GM18858 (cell line): ENCODE results near the gene IGF2BP2.
"Not testable (repeated sequence)": the region's sequence is repeated elsewhere in the genome, so short reads cannot be mapped to it uniquely, and the experiment has no call there.

ENCODE experiments used
- ATAC-seq: cut with Tn5 transposase; IDR thresholded peaks from one replicate; pipeline ENCODE4 v1.9.1; 2021; ENCODE audit not compliant: unreplicated experiment

Gene IGF2BP2

DNA sequence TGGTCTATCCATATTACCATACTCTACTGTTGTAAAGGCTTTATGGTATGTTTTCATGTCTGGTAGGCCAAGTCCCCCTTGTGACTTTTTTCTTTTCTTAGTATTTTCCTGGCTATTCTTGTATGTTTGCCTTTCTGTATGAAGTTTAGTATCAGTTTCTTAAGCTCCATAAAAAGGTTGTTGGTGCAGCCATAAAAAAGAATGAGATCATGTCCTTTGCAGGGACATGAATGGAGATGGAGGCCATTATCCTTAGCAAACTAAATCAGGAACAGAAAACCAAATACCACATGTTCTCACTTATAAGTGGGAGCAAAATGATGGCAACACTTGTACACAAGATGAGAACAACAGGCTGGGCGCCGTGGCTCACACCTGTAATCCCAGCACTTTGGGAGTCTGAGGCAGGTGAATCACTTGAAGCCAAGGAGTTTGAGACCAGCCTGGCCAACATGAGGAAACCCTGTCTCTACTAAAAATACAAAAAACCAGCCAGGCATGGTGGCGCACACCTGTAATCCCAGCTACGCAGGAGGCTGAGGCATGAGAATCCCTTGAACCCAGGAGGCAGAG, 13.7 kb upstream of the IGF2BP2 start:
- ATAC-seq, result not testable (repeated sequence)

DNA sequence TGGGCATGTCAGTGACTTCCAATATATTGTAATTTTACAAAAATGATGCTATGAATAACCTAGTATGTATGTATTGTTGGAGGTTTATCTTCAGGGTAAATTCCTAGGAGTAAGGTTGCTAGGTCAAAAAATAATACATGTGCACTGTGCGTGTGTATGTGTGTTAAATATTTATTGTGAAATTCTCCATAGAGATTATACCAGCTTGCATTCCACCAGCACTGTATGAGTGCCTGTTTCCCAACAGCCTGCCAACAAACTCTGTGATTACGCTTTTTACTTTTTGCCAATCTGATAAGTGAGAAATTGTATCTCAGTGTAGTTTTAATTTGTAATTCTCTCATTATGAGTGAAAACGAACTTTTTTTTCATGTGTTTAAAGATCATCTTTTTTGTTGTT, 12.6 kb upstream of the IGF2BP2 start:
- ATAC-seq, result no peak

DNA sequence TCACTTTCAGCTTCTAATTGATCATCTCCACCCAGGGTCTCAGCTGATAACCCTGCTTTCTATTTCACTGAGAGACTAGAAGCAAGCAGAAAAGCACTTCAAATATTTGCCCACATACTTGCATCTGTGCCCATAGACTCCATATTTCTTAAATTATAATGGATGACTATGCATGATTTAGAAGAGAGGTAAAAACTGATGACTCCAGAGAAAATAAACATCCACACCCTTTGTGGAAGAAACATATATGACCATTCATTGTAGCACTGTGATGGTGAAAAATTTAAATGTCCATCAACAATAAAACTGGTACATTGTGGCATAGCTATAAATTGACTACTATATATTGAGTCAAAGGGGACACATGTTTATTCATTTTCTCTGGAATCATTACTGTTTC, 7.1 kb upstream of the IGF2BP2 start:
- no peak for ATAC-seq

DNA sequence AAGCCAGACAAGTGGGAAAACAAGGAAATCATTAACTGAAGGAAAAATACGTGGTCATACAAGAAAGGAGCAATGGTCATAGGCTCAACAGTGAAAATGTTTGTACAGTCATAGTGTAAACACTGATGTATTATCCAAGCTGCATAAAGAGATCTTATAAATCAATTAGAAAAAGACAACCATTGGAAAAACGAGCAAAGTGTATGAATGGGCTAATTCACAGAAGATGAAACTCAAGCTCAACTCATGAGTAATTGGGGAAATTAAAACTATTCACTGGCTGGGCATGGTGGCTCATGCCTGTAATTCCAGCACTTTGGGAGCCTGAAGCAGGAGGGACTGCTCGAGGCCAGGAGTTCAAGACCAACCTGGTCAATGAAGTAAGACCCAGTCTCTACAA, 6.4 kb upstream of the IGF2BP2 start:
- no peak for ATAC-seq

DNA sequence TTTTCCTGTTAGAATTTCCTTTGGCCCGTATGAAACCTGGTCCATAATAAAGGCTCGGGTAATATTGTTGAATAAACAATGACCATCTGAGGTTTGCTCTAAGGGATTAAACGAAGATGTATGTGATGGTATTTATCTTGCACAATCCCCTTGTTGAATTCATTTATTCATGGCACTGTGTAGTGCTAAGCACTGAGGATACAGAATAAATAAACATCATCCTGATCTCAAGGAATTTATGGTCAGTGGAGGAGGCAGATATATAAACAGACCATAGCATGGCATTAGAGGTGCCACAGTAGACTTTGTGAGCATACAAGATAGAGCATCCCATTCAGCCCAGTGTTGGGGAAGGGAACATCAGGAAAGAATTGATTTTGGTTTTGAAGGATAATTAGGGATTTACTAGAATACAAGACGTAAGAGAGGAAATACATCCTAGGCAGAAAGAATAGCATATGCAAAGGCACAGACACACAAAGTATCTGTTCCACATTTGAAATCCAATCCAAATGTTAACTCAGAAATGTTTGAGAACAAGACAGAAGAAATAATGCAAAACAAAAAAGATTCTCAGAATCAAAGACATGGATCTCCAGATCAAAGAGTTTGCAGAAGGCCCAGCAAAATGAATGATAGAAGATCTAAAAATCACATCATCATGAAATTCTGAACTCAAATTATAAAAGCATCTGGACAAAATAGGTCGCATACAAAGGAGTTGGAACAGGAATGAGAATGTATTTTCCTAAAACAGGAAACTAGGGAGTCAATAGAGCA, 5.4 kb upstream of the IGF2BP2 start:
- no peak for ATAC-seq

DNA sequence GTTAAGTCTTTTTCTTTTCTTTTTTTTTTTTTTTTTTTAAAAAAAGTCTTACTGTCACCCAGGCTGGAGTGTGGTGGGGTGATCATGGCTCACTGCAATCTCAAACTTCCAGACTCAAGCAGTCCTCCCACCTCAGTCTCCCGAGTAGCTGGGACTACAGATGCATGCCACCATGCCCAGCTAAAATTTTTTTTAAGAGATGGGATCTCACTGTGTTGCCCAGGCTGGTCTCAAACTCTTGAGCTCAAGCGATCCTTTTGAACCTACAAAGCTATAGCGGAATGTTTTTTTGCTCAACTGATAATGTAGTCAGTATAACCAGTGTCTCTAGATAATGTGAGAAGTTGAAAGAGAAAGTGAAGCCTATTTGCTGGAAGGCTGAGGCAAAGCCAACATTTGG, 3.9 kb upstream of the IGF2BP2 start:
- ATAC-seq, result no peak

DNA sequence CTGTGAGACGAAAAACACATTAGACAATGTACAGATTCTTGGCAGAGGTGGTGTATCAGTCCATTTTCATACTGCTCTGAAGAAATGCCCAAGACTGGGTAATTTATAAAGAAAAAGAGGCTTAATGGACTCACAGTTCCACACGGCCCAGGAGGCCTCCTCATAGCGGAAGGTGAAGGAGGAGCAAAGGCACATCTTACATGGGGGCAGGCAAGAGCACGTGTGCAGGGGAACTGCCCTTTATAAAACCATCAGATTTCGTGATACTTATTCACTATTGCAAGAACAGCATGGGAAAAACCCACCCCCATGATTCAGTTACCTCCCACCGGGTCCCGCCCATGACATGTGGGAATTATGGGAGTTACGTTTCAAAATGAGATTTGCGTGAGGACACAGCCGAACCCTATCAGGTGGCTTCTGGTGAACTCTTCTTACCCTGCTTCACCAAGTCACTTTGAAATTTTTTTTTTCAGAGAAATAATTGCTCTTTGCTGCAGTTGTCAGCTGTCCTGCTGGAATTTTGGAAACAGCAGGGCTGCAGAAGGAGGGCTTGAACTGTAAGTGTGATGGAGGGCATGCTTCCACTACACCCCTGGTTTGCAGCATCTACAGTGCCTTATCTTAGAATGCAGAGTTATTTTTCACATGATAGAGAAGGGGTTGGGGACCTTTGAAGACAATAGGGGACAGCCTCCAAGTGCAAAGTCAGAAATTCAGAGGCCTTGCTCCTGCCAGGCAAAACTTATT, 2.9 kb upstream of the IGF2BP2 start:
- ATAC-seq, result no peak

DNA sequence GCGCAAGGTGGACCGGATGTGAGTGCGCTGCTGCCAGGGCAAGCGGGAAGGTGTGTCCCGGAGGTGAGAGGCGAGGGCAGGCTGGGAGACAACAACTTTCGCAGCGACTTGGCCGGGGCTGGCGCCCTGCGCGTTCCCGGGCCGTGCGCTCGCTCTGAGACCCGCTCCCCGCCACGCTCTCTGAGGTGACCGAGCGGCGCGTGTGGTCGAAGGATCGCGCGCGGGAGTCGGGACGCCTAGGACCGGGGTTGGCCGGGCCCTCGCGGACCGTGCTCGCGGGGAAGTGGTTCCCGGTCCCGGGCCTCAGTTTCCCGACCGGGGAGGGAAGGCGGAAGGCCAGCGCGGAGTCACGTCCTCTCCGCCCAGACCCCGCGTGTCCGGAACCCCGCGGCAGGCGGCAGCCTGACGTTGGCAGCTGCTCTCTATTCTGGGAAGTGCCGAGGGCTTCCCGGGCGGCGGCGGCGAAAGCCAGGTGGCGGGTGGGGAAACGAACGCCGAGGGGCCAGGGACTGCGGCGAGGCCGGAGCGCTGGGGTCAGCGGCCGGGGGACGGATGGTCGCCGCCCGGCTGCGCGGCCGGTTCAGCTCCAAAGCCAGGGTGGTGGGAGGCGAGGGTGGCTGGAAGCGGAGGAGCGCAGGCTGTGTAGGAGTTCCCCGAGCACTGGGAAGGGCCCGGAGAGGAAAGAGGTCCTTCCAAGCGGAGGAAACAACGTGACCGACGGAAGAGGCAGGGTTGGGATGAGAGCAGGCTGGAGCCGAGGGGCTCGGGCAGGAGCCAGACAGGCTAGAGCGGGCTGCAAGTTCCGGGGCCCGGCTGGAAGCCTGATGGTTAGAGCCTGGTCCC, 1.0 kb upstream of the IGF2BP2 start:
- peak; percentile 32 for ATAC-seq

DNA sequence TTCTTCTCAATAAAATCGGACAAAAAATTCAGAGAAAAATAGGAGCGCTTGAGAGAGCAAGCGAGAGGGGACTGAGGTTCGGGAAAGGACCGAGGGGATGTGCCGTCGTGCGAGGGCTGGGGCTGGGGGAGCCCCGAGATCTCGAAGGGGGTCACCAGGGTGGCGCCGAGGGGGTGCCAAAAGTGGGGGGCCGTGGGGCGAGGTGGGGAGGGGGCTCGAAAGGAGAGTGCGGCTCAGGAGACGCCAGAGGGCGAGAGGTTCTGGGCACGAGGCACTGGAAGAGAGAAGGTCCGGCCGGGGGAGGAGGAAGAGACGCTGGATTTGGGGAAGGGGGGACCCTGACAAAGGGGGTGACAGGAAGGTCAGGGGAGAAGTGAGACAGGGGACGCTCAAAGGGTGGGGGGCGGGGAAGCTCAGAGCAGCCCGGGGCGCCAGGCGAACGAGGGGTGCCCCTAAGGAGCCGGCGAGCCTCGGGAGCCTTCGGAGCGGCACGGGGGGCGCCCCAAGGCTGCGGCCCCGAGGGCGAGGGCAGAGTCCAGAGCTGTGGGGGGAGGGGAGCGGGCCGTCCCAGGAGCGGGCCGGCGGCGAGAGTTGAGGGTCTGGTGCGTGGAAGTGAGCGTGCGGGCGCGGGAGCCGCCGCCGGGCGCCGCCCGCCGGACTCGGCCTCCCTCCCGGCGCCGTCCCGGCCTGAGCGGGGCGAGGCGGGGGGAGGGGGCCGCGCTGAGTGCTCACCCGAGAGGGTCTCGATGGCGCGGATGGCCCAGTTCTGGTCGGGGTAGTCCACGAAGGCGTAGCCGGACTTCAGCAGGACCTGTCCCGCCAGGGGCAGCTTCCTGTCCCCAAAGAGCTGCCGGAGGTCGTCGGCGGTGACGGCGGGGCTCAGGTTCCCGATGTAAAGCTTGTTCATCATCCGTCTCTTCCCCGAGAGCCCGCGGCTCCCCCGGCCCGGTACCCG, 514 bp downstream of the IGF2BP2 start:
- ATAC-seq, result no peak

DNA sequence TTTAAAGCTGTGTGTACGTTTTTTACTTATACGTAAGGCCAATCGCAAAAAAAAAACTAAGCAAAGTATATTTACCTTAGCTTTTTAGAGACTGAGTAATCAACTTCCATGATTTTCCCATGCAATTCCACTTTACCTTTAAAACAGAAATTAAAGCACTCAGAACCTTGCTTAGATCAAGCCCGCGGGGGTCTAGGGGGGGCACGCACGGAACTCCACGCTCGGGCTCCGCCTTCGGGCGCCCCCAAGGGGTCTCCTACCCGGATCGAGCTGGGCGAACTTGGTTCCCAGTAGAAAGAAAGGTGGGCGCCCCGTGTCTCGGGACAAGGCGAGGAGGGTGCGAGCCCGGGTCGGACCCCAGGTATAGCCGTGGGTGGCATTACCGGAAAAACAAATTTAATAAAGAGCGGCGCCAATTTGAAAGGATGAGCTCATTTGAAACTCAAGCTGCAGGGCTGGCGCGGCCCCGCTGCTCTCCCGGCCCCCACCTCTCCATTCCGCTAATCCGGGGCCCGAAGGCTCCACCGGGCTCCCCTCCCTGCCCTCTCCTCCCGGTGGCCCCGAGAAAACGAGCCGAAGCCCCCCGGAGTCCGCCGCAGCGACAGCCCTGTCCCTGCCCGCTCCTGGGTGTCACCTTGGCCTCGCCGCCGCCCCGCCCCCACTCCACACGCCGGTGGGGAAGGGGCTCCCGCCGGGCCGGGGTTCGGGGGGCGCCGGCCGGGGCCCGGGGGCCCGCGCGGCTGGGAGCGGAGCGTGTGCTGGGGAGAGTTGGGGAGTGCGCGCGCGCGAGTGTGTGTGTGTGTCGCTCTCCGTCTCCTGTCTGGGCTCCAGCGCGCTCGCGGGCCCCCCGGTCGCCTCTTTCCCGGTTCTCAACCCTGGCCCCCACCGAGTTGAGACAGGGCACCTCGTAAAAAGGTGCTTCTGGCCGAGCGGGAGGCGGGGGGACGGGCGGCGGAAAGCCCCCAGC, 1.5 kb downstream of the IGF2BP2 start:
- no peak for ATAC-seq

DNA sequence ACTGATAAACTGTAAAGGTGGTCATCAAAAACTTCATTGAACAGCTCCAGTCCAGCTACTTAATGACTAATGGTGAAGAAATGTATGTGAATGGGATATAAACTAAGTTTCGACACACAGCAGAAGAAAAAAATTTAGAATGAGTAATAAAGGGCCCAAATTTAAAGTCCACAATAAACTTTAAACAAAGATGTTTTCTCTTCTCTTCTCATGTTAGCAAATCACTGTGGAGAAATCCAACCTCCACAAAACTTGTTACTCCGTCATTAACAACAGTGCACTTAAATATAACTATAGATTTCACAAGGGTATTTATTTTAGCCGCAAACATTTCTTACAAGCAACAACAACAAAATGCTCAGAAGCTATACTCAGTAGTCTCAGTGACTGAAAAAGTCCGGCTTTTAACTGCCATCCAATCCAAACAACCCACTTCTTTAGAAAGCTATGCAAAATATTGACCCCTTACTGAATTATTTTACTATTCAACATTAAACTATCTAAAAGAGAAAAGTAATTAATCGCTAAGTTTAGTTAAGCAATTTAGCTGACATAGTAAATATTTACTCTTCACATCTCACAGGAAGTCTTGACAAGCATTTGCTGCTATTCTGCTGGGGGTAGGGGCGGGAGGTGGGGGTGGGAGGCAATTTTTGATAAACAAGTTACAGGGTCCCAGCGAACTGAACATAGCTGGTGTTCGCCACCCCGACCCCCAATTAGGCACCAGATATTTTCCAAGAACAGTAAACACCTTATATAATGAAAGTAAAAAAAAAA, 2.4 kb downstream of the IGF2BP2 start:
- ATAC-seq, result no peak

DNA sequence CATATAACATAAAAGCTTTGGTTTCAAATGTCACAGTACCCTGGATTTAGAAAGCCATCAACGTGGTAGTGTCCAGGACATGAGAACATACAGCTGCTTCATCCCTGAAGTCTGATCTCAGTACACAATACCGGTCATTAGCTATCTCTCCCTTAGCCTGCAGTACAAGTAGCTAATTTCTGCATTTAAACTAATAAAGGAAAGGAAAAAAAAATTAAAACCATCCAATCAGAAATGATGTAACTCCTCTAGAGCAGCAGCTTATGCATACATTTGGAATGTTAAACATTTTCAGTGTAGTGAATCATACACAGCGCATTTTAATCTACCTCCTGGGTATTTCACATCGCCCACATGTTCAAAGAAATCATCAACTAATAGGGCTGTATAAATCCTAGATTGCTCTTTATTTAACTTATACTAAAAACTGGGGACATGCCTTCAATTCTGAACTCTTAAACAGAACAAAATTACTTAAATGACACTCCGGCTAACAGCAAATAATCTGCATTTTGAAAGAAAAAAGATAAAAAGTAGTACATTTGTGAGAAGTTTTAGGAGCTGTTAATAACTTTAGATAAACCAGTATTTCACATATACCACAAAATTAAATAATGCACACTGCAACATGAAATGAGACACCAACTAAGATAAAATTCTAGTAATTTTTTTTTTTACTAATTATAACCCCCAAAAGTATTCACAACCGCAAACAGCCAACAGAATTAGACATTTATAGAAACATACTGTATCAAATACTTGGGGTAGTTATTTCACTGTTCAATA, 3.7 kb downstream of the IGF2BP2 start:
- no peak for ATAC-seq

DNA sequence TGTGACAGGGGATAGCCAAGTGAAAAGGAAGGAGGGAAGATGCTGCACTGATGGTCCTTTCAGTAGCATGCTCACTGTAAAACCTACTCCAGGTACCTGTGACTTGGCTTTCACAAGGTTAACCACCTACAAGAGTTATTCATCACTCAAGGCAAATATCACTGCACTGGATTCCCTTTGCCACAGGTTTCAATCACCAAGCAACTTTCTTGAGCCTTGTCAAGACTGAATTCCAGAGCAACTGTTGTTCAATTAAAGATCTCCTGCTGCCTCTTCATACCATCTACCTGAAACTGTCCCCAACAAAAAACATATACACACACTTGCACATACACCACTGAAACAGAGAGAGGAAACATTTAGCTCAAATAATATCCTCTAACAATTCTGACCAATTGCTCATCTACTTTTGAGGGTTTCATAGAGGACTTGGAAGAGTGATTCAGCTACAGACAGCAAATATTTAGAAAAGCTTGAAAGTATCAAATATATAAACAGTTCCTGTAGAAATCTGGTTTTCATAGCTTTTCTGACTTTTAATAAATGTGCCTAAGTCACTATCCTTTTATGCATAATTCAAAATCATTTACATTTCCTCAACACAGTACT, 6.5 kb downstream of the IGF2BP2 start:
- ATAC-seq, result no peak

DNA sequence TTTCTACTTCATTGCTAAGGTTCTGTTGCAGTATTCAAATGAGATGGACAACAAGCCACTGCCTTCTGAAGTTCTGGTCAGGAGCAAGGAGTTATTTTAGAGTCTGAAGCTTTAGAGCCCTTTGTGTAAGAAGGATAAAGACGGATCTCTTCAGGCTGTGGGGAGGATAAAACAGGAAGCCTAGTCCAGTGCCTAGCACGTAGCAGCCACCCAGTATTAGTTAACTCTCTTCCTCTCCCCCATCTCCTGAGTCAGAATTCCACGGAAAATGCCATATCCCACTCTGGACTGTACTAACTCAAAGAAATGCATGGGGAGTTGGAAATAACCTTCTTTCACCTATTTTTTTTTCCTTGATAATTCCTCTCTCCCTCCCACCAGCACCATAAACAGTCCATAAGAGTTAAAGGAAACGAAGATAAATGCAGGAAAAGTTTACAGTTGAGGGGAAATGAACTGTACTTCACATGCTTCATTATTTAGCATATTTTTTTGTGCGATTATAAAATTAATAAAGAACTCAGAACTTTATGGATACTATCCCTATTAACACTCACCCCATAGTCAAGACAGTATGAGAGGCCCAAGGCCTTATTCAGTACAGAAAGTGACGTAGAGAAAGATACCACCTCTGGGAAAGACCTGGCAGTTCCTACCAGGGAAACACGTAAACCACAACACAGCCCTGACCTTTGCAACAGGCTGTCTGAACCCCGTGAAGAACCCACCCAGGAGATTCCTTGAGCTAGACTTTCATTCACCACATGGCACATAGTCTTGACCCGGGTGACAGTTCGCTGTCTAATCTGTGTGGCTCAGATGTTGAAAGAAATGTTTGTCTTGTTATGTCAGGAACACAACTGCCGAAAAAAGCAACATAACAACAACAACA, 9.2 kb downstream of the IGF2BP2 start:
- ATAC-seq, result no peak

DNA sequence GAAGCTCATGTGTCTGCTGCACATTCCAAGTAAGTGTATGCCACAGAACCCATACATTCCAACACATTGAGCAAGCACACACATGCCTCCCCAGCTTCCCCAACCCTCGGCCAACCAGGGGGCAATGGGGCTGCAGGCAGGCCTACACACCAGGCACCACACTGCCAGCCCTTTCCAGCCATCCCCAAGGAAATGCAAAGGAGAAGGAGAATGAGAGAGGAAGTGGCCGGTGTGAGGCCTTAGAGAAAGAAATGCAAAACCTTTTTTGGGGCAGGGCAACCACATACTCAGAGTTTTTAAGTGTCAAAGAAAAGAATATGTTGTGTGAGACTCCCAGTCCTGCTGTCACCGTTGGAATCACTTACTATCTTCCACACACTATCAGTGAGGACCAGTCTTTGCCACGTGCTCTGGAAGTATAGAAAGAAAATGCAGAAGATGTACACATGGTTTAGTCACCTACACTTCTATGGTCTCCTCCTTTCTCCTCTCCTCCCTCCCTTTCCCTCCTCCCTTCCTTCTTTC, 11.1 kb downstream of the IGF2BP2 start:
- no peak for ATAC-seq

DNA sequence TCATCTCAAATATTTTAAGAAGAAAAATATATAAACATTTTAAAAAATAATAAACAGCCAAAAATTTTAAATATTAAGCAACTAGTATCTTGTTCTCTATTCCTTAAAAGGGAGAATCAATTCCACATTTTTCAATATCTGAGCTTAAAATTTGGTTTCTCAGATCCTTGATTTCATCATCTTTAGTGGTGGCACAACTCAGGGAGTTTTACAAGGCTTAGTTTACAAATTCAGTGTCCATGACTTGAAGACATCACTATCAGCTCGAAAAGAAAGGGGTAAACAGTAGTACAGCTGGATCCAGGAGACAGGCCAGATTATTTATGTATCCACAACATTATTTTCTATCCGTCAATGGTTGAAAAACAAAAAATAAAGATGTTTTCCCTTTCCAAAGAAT, 11.6 kb downstream of the IGF2BP2 start:
- ATAC-seq, result no peak
